H1 (cell line): ENCODE measurements around the gene OSBPL6. TPM values are rescaled to one million over a fixed set of nuclear protein-coding genes. Genes with fewer than 3 reads are reported as not detected.

ENCODE experiments used
- CBX8 ChIP-seq: fragments of 300-800, 300-1000 bp; sonication (generic); IDR thresholded peaks from 2 replicates; pipeline ENCODE4 v1.7.1; 2016; ENCODE audit warnings: low read depth, low read length, borderline replicate concordance
- RNF2 ChIP-seq: fragments of 200-900, 300-1000 bp; sonication (generic); IDR thresholded peaks from 2 replicates; pipeline ENCODE4 v1.7.1; 2016; ENCODE audit warnings: borderline replicate concordance, low read depth, mild to moderate bottlenecking, antibody characterized with exemption, low read length; ENCODE audit not compliant: poor library complexity, severe bottlenecking; ENCODE audit errors: missing control alignments
- polyA plus RNA-seq, 7 experiments: library from polyadenylated mRNA; depleted of rRNA in 3 of 7; stranded (reverse) in 5 of 7; unstranded in 2 of 7; fragments of >200 nt in 5 of 7; fragments of 200-250 nt in 2 of 7; gene quantifications; 1 replicate in 5 of 7; 2 replicates in 1 of 7; 4 replicates in 1 of 7; pipeline versions ENCODE4 v1.2.1 to v1.2.3, GENCODE V29; 2011 to 2013; ENCODE audit warnings: missing spikeins in 2 of 7, mixed read lengths in 2 of 7
- total RNA-seq: library from RNA; stranded (reverse); fragmentation: NEBNext Ultra II Directional; extraction: Animal tissue kit (Norgen Biotek cat#: 25700); gene quantifications from 2 replicates; pipeline ENCODE4 v1.2.1, GENCODE V29; 2021
- TF ChIP-seq, protein P1 (sequence below), 3 experiments: IDR thresholded peaks; 1 replicate in 2 of 3; 2 replicates in 1 of 3; pipeline versions ENCODE4 v1.5.1 to v1.6.1; 2011; ENCODE audit warnings: low read length in 3 of 3, mild to moderate bottlenecking in 3 of 3, inconsistent platforms in 2 of 3, low read depth in 1 of 3, moderate library complexity in 1 of 3; ENCODE audit not compliant: insufficient read depth in 1 of 3; ENCODE audit errors: control extremely low read depth in 1 of 3

OSBPL6 gene
- total and polyA plus RNA-seq, 2 of the 8 experiments (the other 6 are each of a cell fraction or from before 2014, with no cell fraction given) = 1.7 to 5.6 TPM

DNA sequence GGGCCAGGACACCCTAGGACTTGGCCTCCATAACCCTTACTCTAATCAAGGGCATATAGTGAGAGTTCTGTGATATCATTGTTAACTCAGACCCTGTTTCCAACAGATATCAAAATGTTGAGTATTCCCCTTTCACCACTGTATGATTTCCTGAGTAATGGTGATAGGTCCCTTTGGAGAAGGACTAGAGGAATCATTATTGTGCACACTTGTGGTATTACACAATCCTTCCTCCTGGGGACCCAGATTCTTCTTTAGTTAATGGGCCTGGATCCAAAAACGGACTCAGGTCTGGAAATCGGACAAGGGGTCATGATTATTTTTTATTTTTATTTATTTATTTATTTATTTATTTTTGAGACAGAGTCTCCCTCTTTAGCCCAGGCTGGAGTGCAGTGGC lies 233.1 kb downstream of the OSBPL6 start (continued):
- TF ChIP-seq RNF2 (no peak), CBX8 (no peak)
- TF ChIP-seq, protein P1, sequence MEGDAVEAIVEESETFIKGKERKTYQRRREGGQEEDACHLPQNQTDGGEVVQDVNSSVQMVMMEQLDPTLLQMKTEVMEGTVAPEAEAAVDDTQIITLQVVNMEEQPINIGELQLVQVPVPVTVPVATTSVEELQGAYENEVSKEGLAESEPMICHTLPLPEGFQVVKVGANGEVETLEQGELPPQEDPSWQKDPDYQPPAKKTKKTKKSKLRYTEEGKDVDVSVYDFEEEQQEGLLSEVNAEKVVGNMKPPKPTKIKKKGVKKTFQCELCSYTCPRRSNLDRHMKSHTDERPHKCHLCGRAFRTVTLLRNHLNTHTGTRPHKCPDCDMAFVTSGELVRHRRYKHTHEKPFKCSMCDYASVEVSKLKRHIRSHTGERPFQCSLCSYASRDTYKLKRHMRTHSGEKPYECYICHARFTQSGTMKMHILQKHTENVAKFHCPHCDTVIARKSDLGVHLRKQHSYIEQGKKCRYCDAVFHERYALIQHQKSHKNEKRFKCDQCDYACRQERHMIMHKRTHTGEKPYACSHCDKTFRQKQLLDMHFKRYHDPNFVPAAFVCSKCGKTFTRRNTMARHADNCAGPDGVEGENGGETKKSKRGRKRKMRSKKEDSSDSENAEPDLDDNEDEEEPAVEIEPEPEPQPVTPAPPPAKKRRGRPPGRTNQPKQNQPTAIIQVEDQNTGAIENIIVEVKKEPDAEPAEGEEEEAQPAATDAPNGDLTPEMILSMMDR (IDR thresholded peaks at IDR 0.05; ENCODE audit: control extremely low read depth in 1 of 3, insufficient read depth in 1 of 3, low read depth in 1 of 3, low read length in 3 of 3) = no peak
